ENCODE data around the gene KSR2.

Gene KSR2

GRCh38 chr12:117968826-117969659 is at the start of gene KSR2:
TSS of gene KSR2 (minus strand) at chr12:117968990. CDS start at chr12:117968255, 735 bp downstream.
- DNase-seq = no peak

DNA sequence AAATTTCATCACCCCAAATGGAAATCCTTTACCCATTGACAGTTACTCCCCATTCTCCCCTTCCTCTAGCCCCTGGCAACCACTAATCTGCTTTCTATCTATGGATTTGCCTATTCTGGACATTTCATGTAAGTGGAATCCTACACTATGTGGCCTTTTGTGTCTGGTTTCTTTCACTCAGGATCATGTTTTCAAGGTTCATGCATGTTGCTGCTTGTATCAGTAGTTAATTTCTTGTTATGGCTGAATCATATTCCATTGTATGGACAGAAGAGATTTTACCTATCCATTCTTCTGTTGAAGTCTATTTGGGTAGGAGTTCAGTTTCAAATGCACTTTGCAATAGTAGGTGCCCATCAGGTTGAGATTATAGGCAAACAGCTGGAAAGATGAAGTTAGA is 49.1 kb upstream of the KSR2 start:
- no peak for DNase-seq

DNA sequence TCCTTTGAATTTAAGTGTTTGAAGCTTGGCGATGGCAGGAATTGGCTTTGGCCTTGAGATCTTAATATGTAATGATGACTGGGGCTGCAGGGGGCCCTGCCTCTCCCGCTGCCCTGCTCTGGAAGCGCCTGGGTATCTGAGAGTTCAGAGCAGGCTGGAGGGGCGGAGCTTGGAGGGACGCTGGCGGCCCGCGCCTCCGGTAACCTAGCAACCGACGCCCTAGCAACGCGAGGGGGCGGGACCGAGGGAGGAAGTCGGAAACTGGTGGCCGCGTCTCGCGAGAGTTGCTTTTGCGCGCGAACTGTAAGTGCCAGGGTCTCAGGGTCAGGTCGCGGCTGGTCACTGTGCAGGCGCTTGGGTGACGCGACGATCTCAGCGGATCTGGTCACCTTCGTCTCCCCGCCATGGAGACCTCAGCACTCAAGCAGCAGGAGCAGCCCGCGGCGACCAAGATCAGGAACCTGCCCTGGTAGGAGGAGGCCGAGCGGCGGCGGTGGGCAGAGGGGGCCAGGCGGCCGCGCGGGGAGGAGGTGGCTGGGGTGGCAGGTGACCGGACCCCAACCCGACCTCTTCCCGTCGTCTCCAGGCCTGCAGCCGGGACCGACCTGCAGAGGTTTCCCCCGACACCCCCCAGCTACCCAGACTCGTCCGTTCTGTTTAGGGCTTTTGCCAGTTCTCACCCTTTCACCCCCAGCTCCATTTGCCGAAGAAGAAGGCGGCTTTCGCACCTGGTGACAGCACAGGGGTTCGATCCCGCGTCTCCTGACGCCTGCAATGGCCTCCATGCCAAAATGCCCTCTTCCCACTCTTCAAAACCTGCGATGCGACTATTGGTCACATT is 47.9 kb upstream of the KSR2 start, which contains the start of gene RFC5:
RFC5 (plus strand) TSS at position 280 of the 841 bp plus-strand sequence; CDS start at position 405, 125 bp downstream.
- peak; percentile 99 for DNase-seq

GRCh38 chr12:118015944-118016343 is 47.2 kb upstream of the KSR2 start:
- no peak for DNase-seq

- no peak for DNase-seq
Observed at GRCh38 chr12:118015306-118015705, 46.5 kb upstream of the KSR2 start.

- DNase-seq = no peak
Observed at GRCh38 chr12:118013283-118013682, 44.5 kb upstream of the KSR2 start.

GRCh38 chr12:118011961-118012360 is 43.2 kb upstream of the KSR2 start:
- DNase-seq = no peak

- DNase-seq = no peak
Observed at GRCh38 chr12:118011377-118011776, 42.6 kb upstream of the KSR2 start.

DNA sequence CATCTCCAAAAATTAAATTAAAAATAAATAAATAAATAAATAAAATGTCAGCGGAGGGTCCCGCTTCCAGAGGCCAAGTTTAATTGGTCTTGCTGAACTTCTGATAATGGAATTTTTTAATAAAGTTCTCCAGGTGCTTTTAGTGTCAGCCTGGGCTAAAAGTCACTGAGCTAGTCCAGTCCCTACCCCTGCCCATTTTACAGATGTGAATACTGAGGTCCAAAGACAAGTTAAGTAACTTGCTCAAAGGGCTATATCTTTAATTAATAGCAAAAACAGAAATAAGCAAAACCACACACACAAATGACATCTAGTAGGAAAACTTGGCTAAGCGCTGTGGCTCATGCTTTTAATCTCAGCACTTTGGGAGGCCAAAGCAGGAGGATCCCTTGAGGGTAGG is 42.1 kb upstream of the KSR2 start:
- no peak for DNase-seq

- DNase-seq = peak; percentile 2
Observed at GRCh38 chr12:117999806-118000205, 31.0 kb upstream of the KSR2 start.

DNA sequence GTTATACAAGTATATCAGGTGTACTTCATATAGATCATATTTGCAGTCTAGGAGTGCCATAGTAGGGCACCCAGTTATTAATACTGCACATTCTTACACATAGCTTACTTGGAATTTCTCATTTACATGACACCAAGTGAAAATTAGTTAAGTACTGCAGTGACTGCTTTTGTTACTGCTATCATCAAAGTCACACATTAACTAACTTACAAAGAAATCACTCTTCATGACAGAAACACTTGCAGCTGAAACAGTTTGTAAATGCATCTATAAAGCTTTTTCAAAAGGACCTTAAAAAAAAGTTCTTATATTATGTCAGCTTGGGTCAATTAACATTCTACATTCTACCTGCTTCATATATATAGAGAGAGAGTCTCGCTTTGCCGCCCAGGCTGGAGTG is 29.9 kb upstream of the KSR2 start:
- DNase-seq = no peak

DNA sequence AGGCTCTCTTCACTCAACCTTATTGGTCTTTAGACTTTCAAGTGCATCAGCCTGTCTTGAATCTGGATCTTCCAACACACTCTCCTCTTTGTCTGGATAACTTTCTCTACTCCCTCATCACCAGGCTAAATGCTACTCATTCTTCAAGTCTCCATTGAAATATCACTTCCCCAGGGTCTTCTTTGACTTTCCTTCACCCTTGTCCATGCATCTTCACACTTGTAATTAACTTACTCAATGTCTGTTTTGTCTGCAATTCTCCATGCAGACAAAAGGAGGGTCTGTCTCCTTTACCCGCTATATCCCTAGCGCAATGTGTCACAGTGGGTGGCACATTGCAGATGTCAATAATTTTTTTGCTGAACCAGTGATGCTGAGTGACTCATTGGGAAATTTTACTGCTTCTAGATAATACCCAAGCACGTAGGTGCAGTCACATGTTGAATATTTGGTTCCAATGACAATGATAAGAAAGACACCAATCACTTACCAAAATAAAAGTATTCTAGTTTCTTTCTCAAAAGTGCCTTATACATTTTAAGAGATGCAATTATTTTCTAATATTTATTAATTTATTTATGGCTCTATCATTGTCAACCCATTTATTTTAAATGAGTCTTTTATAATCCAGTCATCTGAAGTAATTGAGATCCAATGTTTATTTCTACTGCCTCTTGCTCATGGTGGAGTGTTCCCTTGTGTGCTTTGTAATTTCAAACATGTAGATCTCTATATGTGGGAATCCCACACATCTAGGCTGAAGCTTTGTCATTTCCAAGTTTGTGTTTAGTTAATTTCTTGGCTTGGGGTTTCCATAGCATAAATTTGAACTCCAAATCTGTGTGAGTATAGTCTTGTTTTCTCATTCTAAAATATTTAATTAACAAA is 26.0 kb upstream of the KSR2 start:
- no peak for DNase-seq

- DNase-seq = peak; percentile 50
Observed at GRCh38 chr12:117986705-117987469, 18.1 kb upstream of the KSR2 start.

GRCh38 chr12:117985182-117985581 is 16.4 kb upstream of the KSR2 start:
- no peak for DNase-seq

- DNase-seq = no peak
Observed at GRCh38 chr12:117981267-117981666, 12.5 kb upstream of the KSR2 start.

DNA sequence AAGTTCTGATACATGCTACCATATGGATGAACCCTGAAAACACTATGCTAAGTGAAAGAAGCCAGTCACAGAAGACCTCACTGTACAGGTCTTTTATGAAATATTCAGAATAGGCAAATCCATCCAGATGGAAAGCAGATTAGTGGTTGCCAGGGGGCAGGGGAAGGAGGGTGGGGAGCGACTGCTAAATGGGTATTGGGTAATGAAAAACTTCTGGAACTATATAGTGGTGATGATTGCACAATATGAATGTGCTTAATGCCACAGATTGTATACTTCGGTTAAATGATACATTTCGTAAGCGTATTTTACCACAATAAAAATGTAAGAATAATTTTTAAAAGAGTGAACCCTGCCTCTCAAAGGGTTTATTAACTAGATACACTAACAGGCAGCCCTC is 11.8 kb upstream of the KSR2 start:
- no peak for DNase-seq

GRCh38 chr12:117977373-117977772 is 8.6 kb upstream of the KSR2 start:
- no peak for DNase-seq

GRCh38 chr12:117975006-117975405 is 6.2 kb upstream of the KSR2 start:
- DNase-seq = no peak

DNA sequence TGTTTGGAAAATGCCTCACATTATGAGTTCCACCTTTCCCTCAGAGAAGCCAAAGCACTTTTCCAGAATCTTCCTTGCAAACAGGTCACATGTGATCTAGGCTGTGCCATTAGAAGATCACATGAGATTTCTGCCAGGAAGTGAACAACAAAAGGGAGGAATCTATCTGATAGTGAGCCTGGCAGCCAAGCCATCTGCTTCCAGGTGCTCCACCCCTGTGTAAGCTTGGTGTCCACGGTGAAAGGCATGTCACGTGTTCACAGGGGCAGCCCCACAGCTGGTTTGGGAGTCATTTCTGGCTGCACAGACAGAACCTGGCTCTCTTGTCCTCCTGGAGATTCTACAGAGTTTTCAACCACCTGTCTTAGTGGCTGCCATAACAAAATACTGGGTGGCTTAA is 3.5 kb upstream of the KSR2 start:
- no peak for DNase-seq

DNA sequence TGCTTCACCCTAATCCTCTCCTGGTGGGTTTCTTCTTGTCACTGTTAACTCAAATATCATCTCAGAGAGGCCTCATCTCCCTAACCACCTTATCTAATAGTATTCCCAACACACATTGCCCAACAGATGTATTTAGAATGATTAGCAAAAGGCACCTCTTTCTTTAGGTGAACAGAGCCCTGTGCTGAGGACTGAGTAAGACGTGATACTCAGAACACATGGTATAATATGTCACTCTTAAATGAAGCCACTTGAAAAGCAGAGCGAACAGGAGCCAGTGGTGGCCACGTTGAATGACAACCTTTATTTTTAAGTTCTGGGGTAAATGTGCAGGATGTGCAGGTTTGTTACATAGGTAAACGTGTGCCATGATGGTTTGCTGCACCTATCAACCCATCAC is 1.5 kb upstream of the KSR2 start:
- DNase-seq = no peak

DNA sequence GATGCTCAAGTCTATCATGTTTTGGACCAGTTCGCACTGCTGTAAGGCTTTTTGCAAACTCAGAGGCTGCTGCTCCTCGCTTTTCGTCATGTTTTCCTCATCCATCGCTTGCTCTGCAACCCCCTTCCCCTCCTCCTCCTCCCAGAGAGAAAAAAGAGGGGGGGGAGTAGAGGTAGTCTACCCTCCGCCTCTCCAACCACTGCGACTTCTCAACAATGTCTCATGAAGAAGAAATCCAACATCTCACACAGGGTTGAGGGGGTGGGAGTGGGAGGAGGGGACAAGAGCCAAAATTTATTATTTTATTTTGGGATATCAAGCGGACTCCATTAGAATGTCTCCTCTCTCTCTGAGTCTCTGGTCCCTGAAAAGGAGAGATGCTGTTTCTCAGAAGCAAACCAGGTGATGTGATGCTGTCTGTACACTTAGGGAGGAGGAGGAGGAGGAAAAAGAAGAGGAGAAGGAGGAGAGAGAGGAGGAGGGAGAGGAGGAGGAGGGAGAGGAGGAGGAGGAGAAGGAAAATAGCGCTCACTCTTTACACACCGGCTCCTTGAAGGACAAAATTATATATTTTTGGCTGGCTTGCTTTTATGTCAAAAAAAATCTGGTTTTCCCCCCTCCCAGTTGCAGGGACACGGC is 520 bp downstream of the KSR2 start:
- no peak for DNase-seq

DNA sequence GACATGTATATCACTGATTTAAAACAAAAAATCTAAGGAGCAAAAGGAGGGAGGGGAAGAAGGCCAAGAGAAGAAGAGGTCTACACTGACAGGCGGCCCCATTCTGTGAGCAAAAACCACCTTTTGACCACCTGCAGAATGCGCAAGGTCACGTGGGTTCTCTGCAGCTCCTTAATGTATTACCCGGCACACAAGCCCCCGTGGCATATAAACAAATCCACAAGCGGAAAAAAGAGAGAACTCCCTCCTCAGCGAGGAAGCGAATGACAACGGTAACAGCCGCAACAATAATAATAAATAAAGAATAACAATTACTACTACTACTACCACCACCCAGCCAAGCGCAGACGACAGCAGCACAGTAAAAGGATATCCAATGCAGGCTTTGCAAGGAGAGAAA is 1.3 kb downstream of the KSR2 start:
- no peak for DNase-seq

Measured in suppressor macrophage treated with lipopolysaccharide for 4 hours (primary cell).